MM.1S (cell line): Measurements from ENCODE around the gene NRN1.

Experiments used
- EZH2 ChIP-seq: fragments of 300-600 bp; sonication (generic); optimal IDR thresholded peaks from 2 replicates; pipeline ENCODE3; 2017; ENCODE audit warnings: low read depth, mild to moderate bottlenecking, antibody characterized with exemption, low read length, mixed read lengths
- TF ChIP-seq, protein P1 (sequence below): fragments of 300-600 bp; sonication (generic); IDR thresholded peaks from 2 replicates; pipeline ENCODE4 v1.5.1; 2016; ENCODE audit warnings: antibody characterized with exemption, low read length, mixed read lengths

GRCh38 chr6:6002848-6003620, 3.7 kb downstream of the NRN1 start:
- TF ChIP-seq, protein P1, sequence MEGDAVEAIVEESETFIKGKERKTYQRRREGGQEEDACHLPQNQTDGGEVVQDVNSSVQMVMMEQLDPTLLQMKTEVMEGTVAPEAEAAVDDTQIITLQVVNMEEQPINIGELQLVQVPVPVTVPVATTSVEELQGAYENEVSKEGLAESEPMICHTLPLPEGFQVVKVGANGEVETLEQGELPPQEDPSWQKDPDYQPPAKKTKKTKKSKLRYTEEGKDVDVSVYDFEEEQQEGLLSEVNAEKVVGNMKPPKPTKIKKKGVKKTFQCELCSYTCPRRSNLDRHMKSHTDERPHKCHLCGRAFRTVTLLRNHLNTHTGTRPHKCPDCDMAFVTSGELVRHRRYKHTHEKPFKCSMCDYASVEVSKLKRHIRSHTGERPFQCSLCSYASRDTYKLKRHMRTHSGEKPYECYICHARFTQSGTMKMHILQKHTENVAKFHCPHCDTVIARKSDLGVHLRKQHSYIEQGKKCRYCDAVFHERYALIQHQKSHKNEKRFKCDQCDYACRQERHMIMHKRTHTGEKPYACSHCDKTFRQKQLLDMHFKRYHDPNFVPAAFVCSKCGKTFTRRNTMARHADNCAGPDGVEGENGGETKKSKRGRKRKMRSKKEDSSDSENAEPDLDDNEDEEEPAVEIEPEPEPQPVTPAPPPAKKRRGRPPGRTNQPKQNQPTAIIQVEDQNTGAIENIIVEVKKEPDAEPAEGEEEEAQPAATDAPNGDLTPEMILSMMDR = no peak
- TF ChIP-seq EZH2 = no peak
